BJ (cell line): Measurements from ENCODE around the gene NRROS. TPM values are rescaled to one million over a fixed set of nuclear protein-coding genes. Genes with fewer than 3 reads are reported as not detected.

Source experiments
- CTCF ChIA-PET: fragments of 350-600 bp; formaldehyde crosslinking; extraction: SDS; loops from one replicate; lab custom pipeline; 2021; ENCODE audit warnings: antibody characterized with exemption, inconsistent platforms; lab: Yijun Ruan, JAX
- POLR2A ChIA-PET: fragments of 300-600 bp; sonication (Branson Sonifier 250); formaldehyde crosslinking; extraction: SDS; loops from one replicate; lab custom pipeline; 2021; ENCODE audit warnings: antibody characterized with exemption; lab: Charles Lee
- DNase-seq: peaks from one replicate; pipeline ENCODE4 v3.0.0-alpha.2; 2011; ENCODE audit warnings: low read depth
- H3K27me3 ChIP-seq: 2 replicates; pipeline ENCODE4 v1.6.0; 2011; ENCODE audit warnings: low read length; ENCODE audit not compliant: control insufficient read depth, insufficient read depth
- H3K36me3 ChIP-seq: 2 replicates; pipeline ENCODE4 v1.5.1; 2011; ENCODE audit warnings: low read length; ENCODE audit not compliant: control insufficient read depth, insufficient read depth
- H3K4me3 ChIP-seq: 2 replicates; pipeline ENCODE4 v1.5.1; 2011; ENCODE audit warnings: low read depth, mild to moderate bottlenecking, control low read depth, low read length
- polyA plus RNA-seq: library from polyadenylated mRNA; depleted of rRNA; stranded (reverse); fragments of >200 nt; gene quantifications from 2 replicates; pipeline ENCODE4 v1.2.3, GENCODE V29; 2011
- TF ChIP-seq, protein P1 (sequence below): IDR thresholded peaks from 2 replicates; pipeline ENCODE4 v1.5.1; 2011; ENCODE audit warnings: low read depth, mild to moderate bottlenecking, control low read depth, inconsistent platforms, low read length, moderate library complexity; ENCODE audit not compliant: insufficient read depth

The NRROS gene
- polyA plus RNA-seq, 1 experiment: 0.07 TPM

DNA sequence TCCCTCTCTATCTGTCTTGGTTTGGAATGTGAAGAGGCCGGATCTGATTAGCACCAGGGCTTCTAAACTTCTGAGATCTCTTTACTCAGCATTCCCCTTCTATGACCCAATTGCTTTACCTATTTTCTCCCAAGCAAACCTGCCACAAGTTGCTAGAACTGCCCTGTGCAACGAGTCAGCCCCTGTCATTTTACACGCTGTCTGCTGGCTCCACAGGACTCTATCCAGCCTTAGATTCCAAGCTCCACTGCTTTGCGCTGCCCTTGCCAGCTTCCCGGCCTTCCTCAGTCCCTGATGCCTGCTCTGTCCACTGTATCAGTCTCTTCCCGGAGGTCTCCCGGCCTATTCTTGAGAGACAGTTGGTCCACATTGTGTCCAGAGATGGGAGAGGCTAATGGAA is 60.3 kb downstream of the NRROS start:
- TF ChIP-seq, protein P1, sequence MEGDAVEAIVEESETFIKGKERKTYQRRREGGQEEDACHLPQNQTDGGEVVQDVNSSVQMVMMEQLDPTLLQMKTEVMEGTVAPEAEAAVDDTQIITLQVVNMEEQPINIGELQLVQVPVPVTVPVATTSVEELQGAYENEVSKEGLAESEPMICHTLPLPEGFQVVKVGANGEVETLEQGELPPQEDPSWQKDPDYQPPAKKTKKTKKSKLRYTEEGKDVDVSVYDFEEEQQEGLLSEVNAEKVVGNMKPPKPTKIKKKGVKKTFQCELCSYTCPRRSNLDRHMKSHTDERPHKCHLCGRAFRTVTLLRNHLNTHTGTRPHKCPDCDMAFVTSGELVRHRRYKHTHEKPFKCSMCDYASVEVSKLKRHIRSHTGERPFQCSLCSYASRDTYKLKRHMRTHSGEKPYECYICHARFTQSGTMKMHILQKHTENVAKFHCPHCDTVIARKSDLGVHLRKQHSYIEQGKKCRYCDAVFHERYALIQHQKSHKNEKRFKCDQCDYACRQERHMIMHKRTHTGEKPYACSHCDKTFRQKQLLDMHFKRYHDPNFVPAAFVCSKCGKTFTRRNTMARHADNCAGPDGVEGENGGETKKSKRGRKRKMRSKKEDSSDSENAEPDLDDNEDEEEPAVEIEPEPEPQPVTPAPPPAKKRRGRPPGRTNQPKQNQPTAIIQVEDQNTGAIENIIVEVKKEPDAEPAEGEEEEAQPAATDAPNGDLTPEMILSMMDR: no peak
- ChIA-PET POLR2A (no interaction called here), CTCF (interaction anchor here (1.2 kb wide), 1 partner anchor 90 kb away, joined by 5 read pairs; no protein-coding TSS in a partner anchor)
- H3K36me3 ChIP-seq: no peaks in the 10 kb centered on the region
- DNase-seq: no peak
- no peaks in the 10 kb centered on the region for H3K27me3 ChIP-seq
- H3K4me3 ChIP-seq: no peak overlapping the region

DNA sequence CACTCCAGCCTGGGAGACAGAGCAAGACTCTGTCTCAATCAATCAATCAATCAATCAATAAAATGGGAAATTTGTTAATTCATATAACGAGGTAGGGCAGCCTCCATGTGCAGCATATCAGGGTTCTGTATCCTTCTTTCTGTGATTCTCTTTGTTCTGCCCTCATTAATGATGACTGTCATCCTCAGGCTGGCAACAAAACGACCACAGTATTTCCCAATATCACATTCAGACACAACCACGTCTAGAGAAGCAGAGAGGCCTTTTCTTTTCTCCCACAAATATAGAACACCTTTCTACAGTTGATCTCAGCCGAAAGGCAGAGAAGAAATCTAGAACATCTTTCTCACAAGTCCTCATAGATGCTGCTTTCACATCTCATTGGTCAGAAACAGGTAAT is 61.3 kb downstream of the NRROS start:
- DNase-seq: no peak
- H3K4me3 ChIP-seq: no peak overlapping the region
- CTCF ChIA-PET: interaction anchor here (0.6 kb wide), 1 partner anchor 95 kb away, joined by 3 read pairs; no protein-coding TSS in a partner anchor
- H3K27me3 ChIP-seq: no peaks in the 10 kb centered on the region
- TF ChIP-seq, protein P1: no peak
- POLR2A ChIA-PET: no interaction called here
- no peaks in the 10 kb centered on the region for H3K36me3 ChIP-seq

DNA sequence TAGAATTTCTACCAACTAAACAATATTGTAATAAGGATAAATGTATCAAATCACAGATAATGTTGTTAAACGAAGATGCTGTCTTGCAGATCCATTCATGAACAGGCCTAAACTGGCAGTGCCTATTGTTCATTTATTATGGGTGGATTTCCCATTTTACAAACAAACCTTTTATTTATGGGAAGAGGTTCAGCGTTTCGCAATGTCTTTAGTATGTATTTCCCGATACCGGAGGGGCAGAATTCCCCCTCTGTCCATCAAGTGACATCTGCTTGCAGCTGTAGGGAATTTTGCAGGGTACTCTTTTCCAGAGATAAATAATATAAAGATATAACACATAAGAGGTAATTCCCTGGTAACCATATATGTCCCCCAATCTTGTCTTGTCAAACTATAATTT is 66.8 kb downstream of the NRROS start:
- POLR2A ChIA-PET: no interaction called here

DNA sequence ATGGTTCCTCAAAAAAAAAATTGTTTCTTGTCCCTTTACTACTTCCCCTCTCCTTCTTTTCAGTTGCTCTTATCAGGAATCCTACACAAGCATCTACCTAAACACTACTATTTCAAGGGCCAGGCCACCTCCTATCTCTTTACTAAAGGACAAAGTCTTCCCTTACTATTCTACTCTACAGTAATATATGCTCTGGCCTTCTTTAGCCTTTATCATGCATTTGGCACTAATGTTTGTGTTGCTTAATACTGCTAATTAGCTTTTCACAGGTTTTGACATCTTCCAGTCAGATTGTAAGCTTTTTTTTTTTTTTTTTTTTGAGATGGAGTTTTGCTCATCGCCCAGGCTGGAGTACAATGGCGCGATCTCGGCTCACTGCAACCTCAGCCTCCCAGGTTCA is 67.2 kb downstream of the NRROS start:
- H3K4me3 ChIP-seq: no peak overlapping the region
- ChIA-PET CTCF (interaction anchor here (1.2 to 2.8 kb wide), 3 partner anchors 11 to 21 kb away, joined by 4 to 9 read pairs (median 4); no protein-coding TSS in a partner anchor), POLR2A (no interaction called here)
- no peaks in the 10 kb centered on the region for H3K27me3 ChIP-seq
- TF ChIP-seq, protein P1: no peak
- no peak for DNase-seq
- no peaks in the 10 kb centered on the region for H3K36me3 ChIP-seq

More for the DNA sequence above, 66.8 kb downstream of the NRROS start:
- CTCF ChIA-PET: interaction anchor here (1.2 to 2.8 kb wide), 2 partner anchors 10 to 21 kb away, joined by 4 to 9 read pairs; no protein-coding TSS in a partner anchor
- no peak for DNase-seq
- H3K4me3 ChIP-seq: no peak overlapping the region
- H3K27me3 ChIP-seq: no peaks in the 10 kb centered on the region
- H3K36me3 ChIP-seq: no peaks in the 10 kb centered on the region
- TF ChIP-seq, protein P1: no peak

DNA sequence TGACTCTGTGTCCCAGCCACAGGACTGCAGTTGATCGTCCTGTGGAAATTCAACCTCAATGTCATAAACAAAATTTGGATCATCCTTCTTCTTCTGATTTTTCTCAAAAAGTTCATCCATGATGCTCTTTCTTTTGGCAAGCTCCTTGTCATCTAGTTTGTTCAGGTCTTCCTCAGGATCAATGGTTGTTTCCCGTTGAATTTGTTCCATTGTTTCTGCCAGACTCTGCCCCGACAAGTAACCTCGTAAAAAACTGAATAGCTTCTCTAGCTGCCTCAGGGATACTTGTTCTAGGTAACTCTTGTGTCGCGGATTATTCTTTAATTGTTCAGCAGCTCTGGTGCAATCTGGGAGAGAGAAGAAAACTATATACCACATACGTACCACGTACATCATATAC is 68.1 kb downstream of the NRROS start:
- Histone ChIP-seq H3K4me3 (no peak overlapping the region), H3K27me3 (no peaks in the 10 kb centered on the region), H3K36me3 (no peaks in the 10 kb centered on the region)
- no peak for DNase-seq
- ChIA-PET CTCF (interaction anchor here (0.5 to 2.8 kb wide), 6 partner anchors 11 to 387 kb away, joined by 3 to 9 read pairs (median 4); no protein-coding TSS in a partner anchor), POLR2A (no interaction called here)
- TF ChIP-seq, protein P1: no peak
